Esophagus muscularis mucosa (tissue), 4 donors: ENCODE measurements around the gene CNPY4. TPM values are rescaled to one million over a fixed set of nuclear protein-coding genes. Genes with fewer than 3 reads are reported as not detected.

Experiments used
- DNase-seq: peaks from one replicate; pipeline ENCODE4 v3.0.0-alpha.2; 2017; ENCODE audit errors: extremely low spot score
- H3K27ac ChIP-seq, 4 donors: fragments of 200-600 bp; sonication (generic); replicated peaks in 1 of 4; 1 replicate in 3 of 4; 2 replicates in 1 of 4; pipeline ENCODE4 v1.5.1; 2016 to 2019; ENCODE audit warnings: mild to moderate bottlenecking in 1 of 4
- H3K27me3 ChIP-seq, 4 donors: fragments of 200-600 bp; sonication (generic); one replicate each; pipeline versions ENCODE4 v1.5.1 to v1.6.0; 2016 to 2019
- H3K36me3 ChIP-seq, 4 donors: fragments of 200-600 bp; sonication (generic); one replicate each; pipeline ENCODE4 v1.5.1; 2016 to 2019
- H3K4me1 ChIP-seq, 4 donors: fragments of 200-600 bp; sonication (generic); one replicate each; pipeline ENCODE4 v1.5.1; 2016 to 2019
- H3K4me3 ChIP-seq, 4 donors: fragments of 200-600 bp; sonication (generic); 1 replicate in 2 of 4; 2 replicates in 2 of 4; pipeline ENCODE4 v1.5.1; 2016 to 2019; ENCODE audit warnings: mild to moderate bottlenecking in 4 of 4, moderate library complexity in 1 of 4
- H3K9me3 ChIP-seq, 4 donors: fragments of 200-600 bp; sonication (generic); 1 replicate in 3 of 4; 2 replicates in 1 of 4; pipeline ENCODE4 v1.5.1; 2016 to 2019
- EP300 ChIP-seq: sonication (generic); formaldehyde crosslinking; IDR thresholded peaks from one replicate; pipeline ENCODE4 v1.6.1; 2017; ENCODE audit warnings: antibody characterized with exemption
- POLR2A ChIP-seq: fragments of 450-650 bp; IDR thresholded peaks from one replicate; pipeline ENCODE4 v1.6.1; 2017; ENCODE audit warnings: antibody characterized with exemption, moderate library complexity, mild to moderate bottlenecking, low read depth
- POLR2AphosphoS5 ChIP-seq, 2 donors: sonication (generic); formaldehyde crosslinking; IDR thresholded peaks; one replicate each; pipeline ENCODE4 v1.6.1; 2017; ENCODE audit warnings: antibody characterized with exemption in 2 of 2
- WGBS: methylation state at CpG from one replicate; pipeline ENCODE4 v1.1.5; 2018; 5-methylcytosine and 5-hydroxymethylcytosine counted together
- intact Hi-C: fragments of 100-400 bp; cut with DNase I; formaldehyde crosslinking; loops from one replicate; pipeline ENCODE4 v1.15.1; 2023
- total RNA-seq, 4 donors: library from RNA; depleted of rRNA; stranded (reverse); fragments of >200 nt; gene quantifications; one replicate each; pipeline versions ENCODE4 v1.1.0 to v1.2.1, GENCODE V29; 2016
- TF ChIP-seq, protein P1 (sequence below), 3 experiments: fragments of 200-600 bp in 2 of 3; fragments of 450-650 bp in 1 of 3; sonication (generic) in 2 of 3; IDR thresholded peaks; one replicate each; pipeline ENCODE4 v1.5.1; 2017 to 2019; ENCODE audit warnings: antibody characterized with exemption in 3 of 3, mild to moderate bottlenecking in 2 of 3, moderate library complexity in 1 of 3

The CNPY4 gene
- total RNA-seq, 4 donors from 2014 or later: 8.3 to 16.2 (median 13.3) TPM

DNA sequence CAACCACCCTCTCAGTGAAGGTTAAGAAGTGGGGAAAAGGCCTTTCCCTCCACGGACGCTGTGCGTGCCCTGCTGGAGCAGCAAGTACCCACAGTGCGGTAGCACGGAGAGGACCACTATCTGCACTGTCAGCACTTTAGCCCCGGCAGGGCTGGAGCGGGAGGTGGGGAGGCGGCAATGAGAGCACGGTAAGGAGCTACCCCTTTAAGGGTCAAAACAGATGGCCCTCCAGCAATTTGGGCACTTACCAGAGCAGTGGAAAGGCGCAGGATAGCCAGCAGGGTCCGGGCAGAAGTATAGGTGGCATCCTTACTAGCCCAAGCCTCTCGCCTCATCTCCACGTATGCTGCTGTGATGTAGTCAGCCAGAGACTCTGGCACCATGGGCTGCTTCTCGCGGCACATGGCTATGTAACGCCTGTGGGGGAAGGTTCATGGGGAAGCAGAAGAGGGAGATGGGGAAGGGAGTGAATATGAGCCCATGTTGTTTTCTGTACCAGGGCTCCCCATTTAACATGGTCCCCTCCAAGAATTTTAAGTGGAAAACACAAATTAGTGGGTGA is 25.4 kb upstream of the CNPY4 start:
- H3K36me3 ChIP-seq: peaks cover 77 to 92% (median 89%) of the 10 kb centered on the region in 4 donors
- TF ChIP-seq EP300: no peak
- TF ChIP-seq, protein P1, sequence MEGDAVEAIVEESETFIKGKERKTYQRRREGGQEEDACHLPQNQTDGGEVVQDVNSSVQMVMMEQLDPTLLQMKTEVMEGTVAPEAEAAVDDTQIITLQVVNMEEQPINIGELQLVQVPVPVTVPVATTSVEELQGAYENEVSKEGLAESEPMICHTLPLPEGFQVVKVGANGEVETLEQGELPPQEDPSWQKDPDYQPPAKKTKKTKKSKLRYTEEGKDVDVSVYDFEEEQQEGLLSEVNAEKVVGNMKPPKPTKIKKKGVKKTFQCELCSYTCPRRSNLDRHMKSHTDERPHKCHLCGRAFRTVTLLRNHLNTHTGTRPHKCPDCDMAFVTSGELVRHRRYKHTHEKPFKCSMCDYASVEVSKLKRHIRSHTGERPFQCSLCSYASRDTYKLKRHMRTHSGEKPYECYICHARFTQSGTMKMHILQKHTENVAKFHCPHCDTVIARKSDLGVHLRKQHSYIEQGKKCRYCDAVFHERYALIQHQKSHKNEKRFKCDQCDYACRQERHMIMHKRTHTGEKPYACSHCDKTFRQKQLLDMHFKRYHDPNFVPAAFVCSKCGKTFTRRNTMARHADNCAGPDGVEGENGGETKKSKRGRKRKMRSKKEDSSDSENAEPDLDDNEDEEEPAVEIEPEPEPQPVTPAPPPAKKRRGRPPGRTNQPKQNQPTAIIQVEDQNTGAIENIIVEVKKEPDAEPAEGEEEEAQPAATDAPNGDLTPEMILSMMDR (IDR thresholded peaks at IDR 0.05): no peak
- TF ChIP-seq POLR2A: no peak
- no peak for TF ChIP-seq POLR2AphosphoS5 (IDR thresholded peaks at IDR 0.05)
- no peak overlapping the region for H3K4me3 ChIP-seq
- no peaks in the 10 kb centered on the region for H3K9me3 ChIP-seq
- no peaks in the 10 kb centered on the region for H3K27me3 ChIP-seq
- H3K27ac ChIP-seq: peak overlapping the region in 2 of 4 donors; percentile 40 to 44
- 84% methylated on average over 8 of the region's 16 CpGs for WGBS
- no peak for DNase-seq
- intact Hi-C loops: no loop called here
- H3K4me1 ChIP-seq: peaks cover 10 to 45% (median 25%) of the 10 kb centered on the region in 4 donors

- H3K4me1 ChIP-seq: peaks cover 13 to 45% (median 23%) of the 10 kb centered on the region in 4 donors
- H3K27me3 ChIP-seq: no peaks in the 10 kb centered on the region
- no peak for DNase-seq
- intact Hi-C loops: no loop called here
- H3K9me3 ChIP-seq: no peaks in the 10 kb centered on the region
- TF ChIP-seq EP300: no peak
- no peak for TF ChIP-seq POLR2A
- TF ChIP-seq, protein P1 (IDR thresholded peaks at IDR 0.05): no peak
- TF ChIP-seq POLR2AphosphoS5 (IDR thresholded peaks at IDR 0.05): no peak
- H3K4me3 ChIP-seq: no peak overlapping the region
- no peak overlapping the region for H3K27ac ChIP-seq
- peaks cover 81 to 94% (median 92%) of the 10 kb centered on the region in 4 donors for H3K36me3 ChIP-seq
- 77% methylated on average over 9 of the region's 9 CpGs for WGBS
Observed at GRCh38 chr7:100095289-100095688, 24.1 kb upstream of the CNPY4 start.

GRCh38 chr7:100095704-100096103 is 23.7 kb upstream of the CNPY4 start:
- TF ChIP-seq, protein P1 (IDR thresholded peaks at IDR 0.05): no peak
- TF ChIP-seq POLR2A (no peak), POLR2AphosphoS5 (IDR thresholded peaks at IDR 0.05) (no peak), EP300 (no peak)
- H3K4me3 ChIP-seq: no peak overlapping the region
- H3K36me3 ChIP-seq: peaks cover 78 to 90% (median 88%) of the 10 kb centered on the region in 4 donors
- peaks cover 13 to 41% (median 23%) of the 10 kb centered on the region in 4 donors for H3K4me1 ChIP-seq
- DNase-seq: no peak
- intact Hi-C loops: no loop called here
- H3K27me3 ChIP-seq: no peaks in the 10 kb centered on the region
- 90% methylated on average over 11 of the region's 17 CpGs for WGBS
- H3K9me3 ChIP-seq: no peaks in the 10 kb centered on the region
- H3K27ac ChIP-seq: no peak overlapping the region

- no peak for DNase-seq
- 86% methylated on average over 8 of the region's 10 CpGs for WGBS
- no peak overlapping the region for H3K4me3 ChIP-seq
- H3K9me3 ChIP-seq: no peaks in the 10 kb centered on the region
- no peak overlapping the region for H3K27ac ChIP-seq
- H3K27me3 ChIP-seq: no peaks in the 10 kb centered on the region
- H3K4me1 ChIP-seq: peaks cover 19 to 42% (median 29%) of the 10 kb centered on the region in 4 donors
- intact Hi-C loops: no loop called here
- H3K36me3 ChIP-seq: peaks cover 51 to 69% (median 67%) of the 10 kb centered on the region in 4 donors
- TF ChIP-seq, protein P1 (IDR thresholded peaks at IDR 0.05): no peak
- no peak for TF ChIP-seq POLR2AphosphoS5 (IDR thresholded peaks at IDR 0.05)
- no peak for TF ChIP-seq EP300
- TF ChIP-seq POLR2A: no peak
Observed at GRCh38 chr7:100098913-100099312, 20.5 kb upstream of the CNPY4 start.
